Neuronal stem cell (in vitro differentiated cells): ENCODE data around the gene TBC1D26.
"Not testable (repeated sequence)": the region's sequence is repeated elsewhere in the genome, so short reads cannot be mapped to it uniquely, and the experiment has no call there.

Experiments used
- DNase-seq: peaks from one replicate; pipeline ENCODE4 v3.0.0-alpha.2; 2013; ENCODE audit warnings: low spot score
- H2AFZ ChIP-seq: one replicate; pipeline ENCODE4 v1.6.1; 2013; ENCODE audit warnings: mild to moderate bottlenecking, low read length, inconsistent platforms
- H2AK5ac ChIP-seq: 2 replicates; pipeline ENCODE4 v1.6.1; 2013; ENCODE audit warnings: low read depth, mild to moderate bottlenecking, inconsistent platforms, low read length, moderate library complexity, mixed read lengths
- H2BK120ac ChIP-seq: 2 replicates; pipeline ENCODE4 v1.6.1; 2013; ENCODE audit warnings: low read depth, mild to moderate bottlenecking, inconsistent platforms, low read length, moderate library complexity, mixed read lengths
- H2BK12ac ChIP-seq: one replicate; pipeline ENCODE4 v1.6.1; 2013; ENCODE audit warnings: low read length, inconsistent platforms
- H2BK15ac ChIP-seq: 2 replicates; pipeline ENCODE4 v1.6.1; 2013; ENCODE audit warnings: mild to moderate bottlenecking, low read length, inconsistent platforms, mixed read lengths
- H2BK5ac ChIP-seq: one replicate; pipeline ENCODE4 v1.6.1; 2013; ENCODE audit warnings: inconsistent platforms, mild to moderate bottlenecking, low read length, moderate library complexity
- H3K14ac ChIP-seq: one replicate; pipeline ENCODE4 v1.6.1; 2013; ENCODE audit warnings: low read length, inconsistent platforms
- H3K18ac ChIP-seq: 2 replicates; pipeline ENCODE4 v1.6.1; 2013; ENCODE audit warnings: low read length, inconsistent platforms
- H3K23ac ChIP-seq: 2 replicates; pipeline ENCODE4 v1.6.1; 2013; ENCODE audit warnings: low read depth, mild to moderate bottlenecking, mixed read lengths, low read length, inconsistent platforms; ENCODE audit not compliant: poor library complexity
- H3K27ac ChIP-seq: replicated peaks from 3 replicates; pipeline ENCODE4 v1.5.1; 2013; ENCODE audit warnings: low read length, inconsistent platforms
- H3K27me3 ChIP-seq, 3 experiments: 2 replicates each; pipeline ENCODE4 v1.6.1; 2013; ENCODE audit warnings: low read length in 3 of 3, mild to moderate bottlenecking in 2 of 3, inconsistent platforms in 1 of 3, low read depth in 1 of 3, mixed read lengths in 1 of 3, moderate library complexity in 1 of 3; ENCODE audit not compliant: control insufficient read depth in 3 of 3, insufficient read depth in 3 of 3
- H3K36me3 ChIP-seq, 2 donors: replicated peaks in 1 of 2; 2 replicates each; pipeline ENCODE4 v1.6.1; 2013; ENCODE audit warnings: low read length in 2 of 2; ENCODE audit not compliant: control insufficient read depth in 2 of 2, insufficient read depth in 2 of 2
- H3K4ac ChIP-seq: 2 replicates; pipeline ENCODE4 v1.6.1; 2013; ENCODE audit warnings: inconsistent platforms, mild to moderate bottlenecking, low read length, moderate library complexity
- H3K4me1 ChIP-seq, 2 donors: 1 replicate in 1 of 2; 2 replicates in 1 of 2; pipeline ENCODE4 v1.6.1; 2013; ENCODE audit warnings: low read length in 2 of 2, low read depth in 1 of 2; ENCODE audit not compliant: control insufficient read depth in 2 of 2, insufficient read depth in 1 of 2
- H3K4me2 ChIP-seq: one replicate; pipeline ENCODE4 v1.6.1; 2013; ENCODE audit warnings: mild to moderate bottlenecking, low read length, inconsistent platforms; ENCODE audit not compliant: insufficient read depth, poor library complexity, severe bottlenecking
- H3K4me3 ChIP-seq, 2 donors: 2 replicates each; pipeline ENCODE4 v1.5.1; 2013; ENCODE audit warnings: low read length in 2 of 2, mild to moderate bottlenecking in 2 of 2, inconsistent platforms in 1 of 2, moderate library complexity in 1 of 2
- H3K79me1 ChIP-seq: one replicate; pipeline ENCODE4 v1.6.1; 2013; ENCODE audit warnings: low read depth, mild to moderate bottlenecking, inconsistent platforms, low read length, moderate library complexity
- H3K9ac ChIP-seq: one replicate; pipeline ENCODE4 v1.6.1; 2013; ENCODE audit warnings: mild to moderate bottlenecking, low read depth, low read length, inconsistent platforms; ENCODE audit not compliant: poor library complexity
- H3K9me3 ChIP-seq, 2 donors: replicated peaks in 1 of 2; 2 replicates each; pipeline versions ENCODE3 to v1.6.1; 2013; ENCODE audit warnings: low read length in 2 of 2, mild to moderate bottlenecking in 2 of 2, inconsistent platforms in 1 of 2, low read depth in 1 of 2, mixed read lengths in 1 of 2, moderate library complexity in 1 of 2; ENCODE audit not compliant: control insufficient read depth in 2 of 2, insufficient read depth in 1 of 2
- H4K8ac ChIP-seq: one replicate; pipeline ENCODE4 v1.6.1; 2013; ENCODE audit warnings: low read depth, mild to moderate bottlenecking, inconsistent platforms, low read length, moderate library complexity
- H4K91ac ChIP-seq: one replicate; pipeline ENCODE4 v1.6.1; 2013; ENCODE audit warnings: low read length, low read depth, mild to moderate bottlenecking, inconsistent platforms; ENCODE audit not compliant: poor library complexity
- WGBS, 2 donors: extraction: QIAGEN DNeasy Blood & Tissue Kit; methylation state at CpG; one replicate each; pipeline ENCODE4 v1.1.7; 2013; ENCODE audit warnings: missing lambda C conversion rate in 2 of 2, mixed read lengths in 1 of 2; ENCODE audit not compliant: insufficient read length in 2 of 2, insufficient replicate concordance in 1 of 2; ENCODE audit errors: extremely low coverage in 2 of 2; 5-methylcytosine and 5-hydroxymethylcytosine counted together

Gene TBC1D26

DNA sequence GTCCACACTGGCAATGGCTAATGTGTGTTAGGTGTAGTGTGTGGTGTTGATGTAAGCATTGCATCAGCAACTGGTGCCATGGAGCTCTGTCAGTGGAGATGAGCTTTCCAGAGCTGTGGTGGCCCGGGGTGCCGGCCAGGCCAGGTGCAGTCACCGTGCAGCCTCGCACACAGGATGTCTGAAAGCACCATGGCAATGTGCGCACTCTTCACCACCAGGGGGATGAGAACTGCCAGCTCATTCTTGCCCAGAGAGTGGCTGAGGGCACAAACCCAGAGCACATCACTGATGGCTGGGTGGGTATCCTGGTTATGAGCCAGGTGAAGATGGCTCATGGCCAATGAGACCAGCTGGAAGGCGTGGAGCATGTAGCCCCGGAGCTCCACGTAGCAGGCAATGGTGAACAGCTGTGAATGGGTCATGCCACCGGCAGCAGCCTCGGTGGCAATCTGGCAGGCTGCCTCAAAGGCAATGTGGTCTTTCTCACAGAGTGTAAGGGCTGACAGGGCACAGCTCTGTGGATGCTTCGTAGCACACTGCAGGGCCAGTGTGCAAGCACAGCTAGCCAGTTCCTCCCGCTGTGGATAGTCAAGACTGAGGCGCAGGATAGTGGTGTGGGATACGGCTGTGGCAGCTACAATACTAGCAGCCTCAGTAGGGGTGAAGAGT is 36.9 kb downstream of the TBC1D26 start:
- not testable (repeated sequence) for H4K8ac ChIP-seq, H3K14ac ChIP-seq, H2BK120ac ChIP-seq, H3K9ac ChIP-seq, H3K4me2 ChIP-seq, H3K23ac ChIP-seq, H3K4me1 ChIP-seq, H3K4ac ChIP-seq, H4K91ac ChIP-seq, DNase-seq, H3K79me1 ChIP-seq, H2AFZ ChIP-seq, H3K4me3 ChIP-seq, H3K27me3 ChIP-seq, H2BK12ac ChIP-seq, H3K9me3 ChIP-seq, H3K36me3 ChIP-seq, H3K27ac ChIP-seq, H2BK5ac ChIP-seq, H3K18ac ChIP-seq, H2AK5ac ChIP-seq, H2BK15ac ChIP-seq
- no CpG with 5 or more reads among the region's 14 CpGs for WGBS, 2 donors

DNA sequence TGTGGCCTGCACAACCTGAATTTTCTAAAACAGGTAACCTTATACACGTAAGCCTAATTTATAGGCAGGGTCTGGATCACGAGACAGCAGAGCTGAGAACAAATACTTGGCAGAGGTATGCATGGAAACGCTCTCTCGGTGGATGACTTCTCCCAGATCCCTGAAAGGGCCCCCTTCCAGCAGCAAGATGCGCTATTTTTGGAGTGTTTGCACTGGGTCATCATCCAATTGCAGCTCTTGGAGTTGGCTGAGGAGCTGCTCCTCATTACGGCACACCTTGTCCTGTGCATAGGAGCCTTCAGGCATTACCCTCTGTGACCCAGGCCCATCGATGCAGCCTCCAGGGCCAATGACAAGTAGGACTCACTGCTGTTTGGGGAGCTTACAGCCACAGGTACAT is 38.6 kb downstream of the TBC1D26 start:
- not testable (repeated sequence) for DNase-seq, H3K14ac ChIP-seq, H2BK120ac ChIP-seq, H2BK5ac ChIP-seq, H3K4me3 ChIP-seq, H3K36me3 ChIP-seq, H2BK12ac ChIP-seq, H2BK15ac ChIP-seq, H3K4me2 ChIP-seq, H4K8ac ChIP-seq, H3K27me3 ChIP-seq, H3K27ac ChIP-seq, H2AK5ac ChIP-seq, H3K18ac ChIP-seq, H3K4ac ChIP-seq, H3K79me1 ChIP-seq, H4K91ac ChIP-seq, H3K23ac ChIP-seq, H3K9ac ChIP-seq, H3K9me3 ChIP-seq, H3K4me1 ChIP-seq, H2AFZ ChIP-seq
- no CpG with 5 or more reads among the region's 7 CpGs for WGBS, 2 donors

DNA sequence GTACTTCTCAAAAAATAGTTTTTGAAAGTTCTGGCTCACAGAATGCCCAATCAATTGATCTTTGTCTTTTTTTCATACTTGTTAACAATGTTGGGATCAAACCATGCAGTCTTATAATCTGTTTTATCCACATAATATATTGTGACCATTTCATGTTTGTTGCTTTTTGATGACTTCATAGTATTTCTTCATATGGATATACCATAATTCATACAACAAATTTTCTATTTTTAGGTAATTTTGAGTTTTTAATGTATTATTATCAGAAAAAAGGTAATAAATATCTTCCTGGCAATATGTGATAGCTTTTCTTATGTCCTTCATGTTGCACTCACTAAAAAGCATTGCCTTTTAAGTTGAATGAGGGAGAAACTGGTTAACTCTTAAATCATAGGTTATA is 44.8 kb downstream of the TBC1D26 start:
- Histone ChIP-seq H3K79me1 (no peaks in the 10 kb centered on the region), H2BK5ac (no peak overlapping the region), H2BK120ac (no peak overlapping the region), H3K27ac (no peak overlapping the region), H3K4me2 (no peak overlapping the region), H3K4ac (no peak overlapping the region), H3K14ac (no peak overlapping the region), H3K23ac (no peak overlapping the region), H2BK15ac (no peak overlapping the region), H2AK5ac (no peak overlapping the region), H3K9ac (no peak overlapping the region), H3K4me1 (no peaks in the 10 kb centered on the region), H3K18ac (no peak overlapping the region), H3K27me3 (no peaks in the 10 kb centered on the region), H4K91ac (no peak overlapping the region), H2BK12ac (no peak overlapping the region), H3K4me3 (no peak overlapping the region), H3K36me3 (no peaks in the 10 kb centered on the region), H2AFZ (no peak overlapping the region), H4K8ac (no peak overlapping the region), H3K9me3 (peaks cover 0 to 8% of the 10 kb centered on the region in 2 donors)
- DNase-seq: no peak

DNA sequence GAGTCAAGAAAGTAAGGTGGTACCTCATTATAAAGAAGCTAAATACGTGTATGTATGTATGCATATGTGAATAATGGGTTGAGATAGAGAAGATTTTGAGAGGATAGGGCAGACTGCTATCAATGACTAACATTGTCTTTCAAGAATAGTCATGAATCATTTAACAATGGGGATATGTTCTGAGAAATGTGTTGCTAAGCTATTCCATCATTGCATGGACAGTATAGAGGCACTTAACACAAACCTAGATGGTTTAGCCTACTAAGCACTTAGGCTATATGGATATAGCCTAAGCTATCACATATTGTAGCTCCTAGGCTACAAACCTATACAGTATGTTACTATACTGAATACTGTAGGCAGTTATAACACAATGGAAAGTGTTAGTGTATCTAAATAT is 45.2 kb downstream of the TBC1D26 start:
- no peak overlapping the region for H3K4me2 ChIP-seq
- H3K9ac ChIP-seq: no peak overlapping the region
- H3K4me3 ChIP-seq: no peak overlapping the region
- no peak overlapping the region for H2BK15ac ChIP-seq
- no peak overlapping the region for H2BK5ac ChIP-seq
- H3K27me3 ChIP-seq: no peaks in the 10 kb centered on the region
- no peak overlapping the region for H3K4ac ChIP-seq
- no peaks in the 10 kb centered on the region for H3K79me1 ChIP-seq
- DNase-seq: no peak
- H2BK120ac ChIP-seq: no peak overlapping the region
- H4K91ac ChIP-seq: no peak overlapping the region
- H2BK12ac ChIP-seq: no peak overlapping the region
- H3K9me3 ChIP-seq: peaks cover 0 to 8% of the 10 kb centered on the region in 2 donors
- H3K27ac ChIP-seq: no peak overlapping the region
- no peak overlapping the region for H4K8ac ChIP-seq
- no peak overlapping the region for H2AK5ac ChIP-seq
- H3K14ac ChIP-seq: no peak overlapping the region
- no peaks in the 10 kb centered on the region for H3K36me3 ChIP-seq
- H3K18ac ChIP-seq: no peak overlapping the region
- no peak overlapping the region for H2AFZ ChIP-seq
- WGBS, 2 donors: no CpG with 5 or more reads among the region's 1 CpG
- no peaks in the 10 kb centered on the region for H3K4me1 ChIP-seq
- no peak overlapping the region for H3K23ac ChIP-seq
